ENCODE measurements around the gene ATXN10.

Gene ATXN10

DNA sequence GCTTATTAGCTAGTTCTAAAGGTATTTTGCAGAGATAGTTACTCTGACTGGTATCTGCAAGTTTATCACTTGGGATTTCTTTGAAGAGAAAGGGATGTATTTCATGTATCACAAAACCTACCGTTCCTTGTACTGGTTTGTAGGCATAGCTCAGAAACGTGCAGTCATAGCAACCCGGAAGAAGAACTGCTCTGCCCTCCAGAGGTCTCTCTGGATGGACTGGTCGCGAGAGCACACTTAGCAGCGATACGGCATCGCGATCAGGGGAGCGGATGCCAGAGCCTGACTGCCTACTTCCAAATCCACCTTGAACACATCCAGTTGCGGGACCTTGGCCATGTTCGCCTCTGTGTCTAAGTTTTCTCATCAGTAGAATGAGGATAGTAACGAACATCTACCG is 162.0 kb downstream of the ATXN10 start:
- H3K4me1 ChIP-seq (ENCODE audit: control insufficient read depth in 1 of 2, insufficient read depth in 2 of 2, low read length in 2 of 2), result no peaks in the 10 kb centered on the region
- H3K9me3 ChIP-seq (ENCODE audit: control insufficient read depth in 1 of 2, low read length in 2 of 2), result no peaks in the 10 kb centered on the region
- no peak overlapping the region for H3K27ac ChIP-seq (ENCODE audit: low read length)
- no peak overlapping the region for H3K4me3 ChIP-seq (ENCODE audit: low read depth in 1 of 2, low read length in 2 of 2)
- peaks cover 0 to 12% of the 10 kb centered on the region in 2 donors for H3K36me3 ChIP-seq (ENCODE audit: control insufficient read depth in 1 of 2, insufficient read depth in 2 of 2, low read length in 2 of 2)
- no peaks in the 10 kb centered on the region for H3K27me3 ChIP-seq (ENCODE audit: low read depth, low read length)

DNA sequence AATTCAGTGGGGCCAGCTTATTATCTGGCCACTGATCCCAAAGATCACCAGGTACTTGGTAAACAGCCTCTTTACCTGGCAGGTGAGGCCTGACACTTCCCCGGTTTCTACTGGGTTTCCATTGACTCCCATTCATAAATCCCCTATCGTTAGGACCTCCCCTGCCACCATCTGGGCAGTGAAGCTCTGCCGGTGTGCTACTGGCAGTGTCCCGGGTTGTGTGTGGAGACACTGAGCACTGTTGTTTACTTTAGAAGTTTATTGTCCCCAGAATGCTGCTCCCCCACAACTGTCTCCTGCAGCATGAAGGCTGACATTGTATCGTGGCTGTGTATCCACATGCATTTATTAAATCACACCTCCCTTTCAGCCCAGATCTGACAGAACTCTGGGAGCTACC is 162.6 kb downstream of the ATXN10 start:
- H3K27ac ChIP-seq (ENCODE audit: low read length), result no peak overlapping the region
- H3K4me1 ChIP-seq (ENCODE audit: control insufficient read depth in 1 of 2, insufficient read depth in 2 of 2, low read length in 2 of 2), result no peaks in the 10 kb centered on the region
- no peaks in the 10 kb centered on the region for H3K9me3 ChIP-seq (ENCODE audit: control insufficient read depth in 1 of 2, low read length in 2 of 2)
- no peaks in the 10 kb centered on the region for H3K27me3 ChIP-seq (ENCODE audit: low read depth, low read length)
- no peak overlapping the region for H3K4me3 ChIP-seq (ENCODE audit: low read depth in 1 of 2, low read length in 2 of 2)
- peaks cover 0 to 12% of the 10 kb centered on the region in 2 donors for H3K36me3 ChIP-seq (ENCODE audit: control insufficient read depth in 1 of 2, insufficient read depth in 2 of 2, low read length in 2 of 2)

DNA sequence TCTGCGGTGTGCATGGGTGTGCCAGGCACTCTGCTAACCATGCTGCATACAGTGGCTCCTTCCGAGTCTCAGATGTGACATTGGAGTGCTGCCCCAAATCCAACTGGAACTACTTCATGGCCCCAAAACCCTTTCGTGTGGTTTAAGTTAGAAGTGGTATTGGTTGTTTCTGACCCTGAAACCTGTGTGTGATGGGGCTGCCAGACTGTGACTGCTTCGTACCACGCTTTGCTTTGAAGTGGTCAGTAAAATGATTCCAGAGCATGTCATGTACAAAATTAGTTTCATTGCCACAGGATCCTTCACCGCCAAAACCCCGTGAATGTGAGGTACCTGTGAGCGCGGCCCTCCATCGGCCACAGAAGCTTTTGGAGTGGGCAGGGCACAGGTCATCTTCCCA is 163.2 kb downstream of the ATXN10 start:
- Histone ChIP-seq H3K27ac (ENCODE audit: low read length) (no peak overlapping the region), H3K36me3 (ENCODE audit: control insufficient read depth in 1 of 2, insufficient read depth in 2 of 2, low read length in 2 of 2) (peaks cover 0 to 15% of the 10 kb centered on the region in 2 donors)

DNA sequence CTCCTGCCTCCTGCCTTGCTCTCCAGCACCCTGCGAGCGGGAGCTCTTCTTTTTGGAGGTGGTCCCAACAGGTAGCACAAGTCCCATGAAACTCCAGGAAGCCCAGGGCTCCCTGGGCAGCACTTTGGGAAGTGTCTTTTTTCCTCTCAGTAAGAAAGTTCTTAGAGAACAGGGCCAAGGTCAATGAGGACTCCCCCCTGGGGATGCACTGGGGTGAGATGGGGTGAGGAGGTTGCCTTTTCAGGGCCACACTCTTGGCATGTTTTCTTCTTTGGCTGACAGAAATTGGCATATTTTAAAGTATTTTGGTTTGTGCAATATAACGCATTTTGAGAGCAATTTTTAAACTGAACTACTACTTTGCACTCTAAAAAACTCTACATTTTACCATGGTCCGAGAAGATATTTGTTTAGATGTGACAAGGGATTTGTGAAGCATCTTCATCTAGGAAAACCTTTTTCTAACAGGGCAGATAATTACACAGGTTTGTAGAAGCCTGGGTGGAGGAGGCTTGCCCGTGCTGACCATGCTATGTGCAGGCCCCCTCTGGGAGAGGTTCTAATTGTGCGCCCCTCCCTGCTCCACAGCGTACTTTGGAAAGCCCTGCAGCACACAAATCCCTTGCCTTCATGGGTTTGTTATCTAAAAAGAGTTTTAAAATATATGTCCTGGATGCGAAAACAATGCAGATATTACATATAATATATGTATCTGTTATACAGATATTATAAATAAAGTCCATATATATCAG is 165.0 kb downstream of the ATXN10 start:
- Histone ChIP-seq H3K27ac (ENCODE audit: low read length) (no peak overlapping the region), H3K27me3 (ENCODE audit: low read depth, low read length) (no peaks in the 10 kb centered on the region), H3K9me3 (ENCODE audit: control insufficient read depth in 1 of 2, low read length in 2 of 2) (no peaks in the 10 kb centered on the region), H3K4me3 (ENCODE audit: low read depth in 1 of 2, low read length in 2 of 2) (no peak overlapping the region), H3K36me3 (ENCODE audit: control insufficient read depth in 1 of 2, insufficient read depth in 2 of 2, low read length in 2 of 2) (peaks cover 0 to 16% of the 10 kb centered on the region in 2 donors), H3K4me1 (ENCODE audit: control insufficient read depth in 1 of 2, insufficient read depth in 2 of 2, low read length in 2 of 2) (no peaks in the 10 kb centered on the region)

More for the DNA sequence above, 163.2 kb downstream of the ATXN10 start:
- H3K4me1 ChIP-seq (ENCODE audit: control insufficient read depth in 1 of 2, insufficient read depth in 2 of 2, low read length in 2 of 2), result no peaks in the 10 kb centered on the region
- H3K27me3 ChIP-seq (ENCODE audit: low read depth, low read length), result no peaks in the 10 kb centered on the region
- no peaks in the 10 kb centered on the region for H3K9me3 ChIP-seq (ENCODE audit: control insufficient read depth in 1 of 2, low read length in 2 of 2)
- H3K4me3 ChIP-seq (ENCODE audit: low read depth in 1 of 2, low read length in 2 of 2), result no peak overlapping the region

DNA sequence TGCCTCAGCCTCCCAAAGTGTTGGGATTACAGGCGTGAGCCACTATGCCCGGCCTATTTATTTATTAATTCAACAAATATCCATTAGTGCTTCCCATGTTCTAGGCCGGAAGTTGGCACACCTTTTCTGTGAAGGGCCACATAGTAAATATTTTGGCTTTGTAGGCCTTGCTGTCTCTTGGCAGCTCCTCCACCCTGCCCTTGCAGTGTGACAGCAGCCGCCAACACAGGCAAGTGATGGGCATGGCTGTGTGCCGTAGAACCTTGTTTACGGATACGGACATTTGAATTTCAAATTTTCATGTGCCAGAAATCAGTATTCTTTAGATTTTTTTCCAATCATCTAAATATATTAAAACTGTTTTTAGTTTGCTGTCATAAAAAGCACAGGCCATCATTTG is 165.9 kb downstream of the ATXN10 start:
- Histone ChIP-seq H3K4me3 (ENCODE audit: low read depth in 1 of 2, low read length in 2 of 2) (no peak overlapping the region), H3K27ac (ENCODE audit: low read length) (no peak overlapping the region), H3K36me3 (ENCODE audit: control insufficient read depth in 1 of 2, insufficient read depth in 2 of 2, low read length in 2 of 2) (peaks cover 0 to 16% of the 10 kb centered on the region in 2 donors), H3K9me3 (ENCODE audit: control insufficient read depth in 1 of 2, low read length in 2 of 2) (no peaks in the 10 kb centered on the region), H3K4me1 (ENCODE audit: control insufficient read depth in 1 of 2, insufficient read depth in 2 of 2, low read length in 2 of 2) (no peaks in the 10 kb centered on the region), H3K27me3 (ENCODE audit: low read depth, low read length) (no peaks in the 10 kb centered on the region)

DNA sequence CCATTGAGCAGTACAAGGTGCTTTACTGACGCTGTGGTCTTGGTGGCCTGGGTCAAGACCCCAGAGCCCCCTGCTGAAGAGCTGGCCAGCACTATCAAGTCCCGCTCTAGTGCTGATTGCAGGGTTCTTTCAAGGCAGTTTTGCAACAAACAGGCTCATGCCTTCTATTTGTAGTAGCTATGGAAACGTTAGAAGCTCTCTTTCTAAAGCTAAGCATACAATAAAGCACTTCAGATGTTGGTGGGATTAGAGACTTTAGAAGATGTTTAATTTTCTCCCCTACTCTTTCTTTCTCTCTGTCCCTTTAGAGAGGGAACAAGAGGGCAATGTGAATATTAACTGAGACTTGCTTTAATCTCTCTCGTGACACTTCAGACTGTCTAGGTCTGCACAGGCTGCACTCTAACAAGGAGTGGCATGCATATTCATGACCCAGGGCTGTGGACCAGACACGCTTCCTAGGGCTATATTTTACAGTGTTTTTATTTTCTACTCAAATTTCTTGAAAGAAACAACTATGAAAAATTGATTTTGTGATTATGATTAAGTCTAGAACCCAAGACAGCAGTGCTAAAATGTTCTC is 166.8 kb downstream of the ATXN10 start:
- no peaks in the 10 kb centered on the region for H3K27me3 ChIP-seq (ENCODE audit: low read depth, low read length)
- H3K4me1 ChIP-seq (ENCODE audit: control insufficient read depth in 1 of 2, insufficient read depth in 2 of 2, low read length in 2 of 2), result no peaks in the 10 kb centered on the region
- H3K27ac ChIP-seq (ENCODE audit: low read length), result no peak overlapping the region
- no peak overlapping the region for H3K4me3 ChIP-seq (ENCODE audit: low read depth in 1 of 2, low read length in 2 of 2)
- H3K36me3 ChIP-seq (ENCODE audit: control insufficient read depth in 1 of 2, insufficient read depth in 2 of 2, low read length in 2 of 2), result peaks cover 0 to 15% of the 10 kb centered on the region in 2 donors
- no peaks in the 10 kb centered on the region for H3K9me3 ChIP-seq (ENCODE audit: control insufficient read depth in 1 of 2, low read length in 2 of 2)

DNA sequence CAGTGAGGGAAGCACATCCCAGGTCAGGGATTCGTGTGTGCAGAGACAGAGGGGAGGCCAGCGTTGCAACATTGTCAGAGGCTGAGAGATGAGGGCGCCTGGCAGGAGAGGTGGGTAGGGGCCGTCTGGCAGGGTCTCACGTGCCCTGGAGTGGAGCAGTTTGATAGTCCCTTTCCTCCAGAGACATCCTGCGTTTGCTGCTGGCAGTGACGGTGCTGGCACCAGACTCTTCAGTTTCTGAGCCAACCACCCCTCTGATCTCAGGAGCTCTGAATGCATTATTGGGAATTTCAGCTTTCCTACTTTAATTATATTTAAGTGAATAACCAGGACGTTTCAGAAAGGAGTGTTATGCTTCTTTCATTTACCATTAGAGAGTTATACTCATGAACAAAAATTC is 168.8 kb downstream of the ATXN10 start:
- no peak overlapping the region for H3K4me3 ChIP-seq (ENCODE audit: low read depth in 1 of 2, low read length in 2 of 2)
- H3K27ac ChIP-seq (ENCODE audit: low read length), result no peak overlapping the region
- H3K9me3 ChIP-seq (ENCODE audit: control insufficient read depth in 1 of 2, low read length in 2 of 2), result no peaks in the 10 kb centered on the region
- no peaks in the 10 kb centered on the region for H3K4me1 ChIP-seq (ENCODE audit: control insufficient read depth in 1 of 2, insufficient read depth in 2 of 2, low read length in 2 of 2)
- H3K27me3 ChIP-seq (ENCODE audit: low read depth, low read length), result no peaks in the 10 kb centered on the region
- H3K36me3 ChIP-seq (ENCODE audit: control insufficient read depth in 1 of 2, insufficient read depth in 2 of 2, low read length in 2 of 2), result peaks cover 7 to 22% of the 10 kb centered on the region in 2 donors

DNA sequence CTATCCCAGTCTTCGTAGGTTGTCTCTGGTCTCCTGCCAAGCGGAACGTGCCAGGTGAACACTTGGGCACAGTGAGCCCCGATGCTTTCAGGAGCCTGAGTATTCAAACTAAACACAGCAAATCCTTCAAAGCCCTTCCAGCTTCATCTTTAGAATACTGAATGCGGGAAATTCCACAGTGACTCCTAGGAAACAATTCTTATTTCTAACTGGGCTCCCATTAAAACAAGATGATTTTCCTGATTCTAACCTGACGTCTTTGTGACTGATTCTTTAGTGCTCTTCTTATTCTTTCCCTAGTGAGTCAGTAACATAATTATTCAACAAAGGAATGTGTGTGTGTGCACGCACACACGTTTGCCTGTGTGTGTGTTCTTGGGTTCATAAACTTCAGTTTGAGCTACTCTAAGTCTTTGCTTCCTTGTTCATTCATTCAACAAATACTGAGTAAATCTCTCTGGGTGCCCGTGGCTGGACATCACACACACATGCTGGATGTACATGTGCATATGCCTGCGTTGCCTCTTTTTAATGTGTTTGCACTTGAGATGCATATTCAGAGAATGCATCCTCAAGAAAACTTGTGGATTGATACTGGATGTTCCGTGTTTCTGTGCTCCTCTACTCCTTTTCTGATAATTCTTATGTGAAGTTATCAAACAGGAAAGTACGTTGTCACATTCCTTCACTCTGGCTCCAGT is 170.8 kb downstream of the ATXN10 start:
- Histone ChIP-seq H3K4me1 (ENCODE audit: control insufficient read depth in 1 of 2, insufficient read depth in 2 of 2, low read length in 2 of 2) (no peaks in the 10 kb centered on the region), H3K27ac (ENCODE audit: low read length) (no peak overlapping the region), H3K4me3 (ENCODE audit: low read depth in 1 of 2, low read length in 2 of 2) (no peak overlapping the region), H3K27me3 (ENCODE audit: low read depth, low read length) (no peaks in the 10 kb centered on the region), H3K9me3 (ENCODE audit: control insufficient read depth in 1 of 2, low read length in 2 of 2) (no peaks in the 10 kb centered on the region), H3K36me3 (ENCODE audit: control insufficient read depth in 1 of 2, insufficient read depth in 2 of 2, low read length in 2 of 2) (peaks cover 7 to 23% of the 10 kb centered on the region in 2 donors)

DNA sequence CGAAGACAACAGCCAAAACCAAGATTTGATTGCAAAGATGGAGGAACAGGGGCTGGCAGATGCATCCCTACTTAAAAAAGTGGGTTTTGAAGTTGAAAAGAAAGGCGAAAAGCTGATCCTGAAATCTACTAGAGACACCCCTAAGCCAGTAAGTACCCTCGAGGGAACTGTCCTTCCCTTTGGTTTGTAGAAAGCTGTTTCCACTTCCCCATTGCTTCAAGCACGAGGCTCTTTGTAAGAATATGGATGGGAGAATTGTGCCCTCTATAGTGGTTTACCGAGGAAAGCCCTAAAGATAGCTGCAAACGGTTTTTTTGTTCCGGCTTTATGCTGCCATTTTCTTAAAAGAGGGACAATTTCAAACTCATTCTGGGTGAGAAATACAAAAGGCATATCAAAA is 171.4 kb downstream of the ATXN10 start:
- no peaks in the 10 kb centered on the region for H3K27me3 ChIP-seq (ENCODE audit: low read depth, low read length)
- H3K36me3 ChIP-seq (ENCODE audit: control insufficient read depth in 1 of 2, insufficient read depth in 2 of 2, low read length in 2 of 2), result peaks cover 7 to 26% of the 10 kb centered on the region in 2 donors
- H3K4me1 ChIP-seq (ENCODE audit: control insufficient read depth in 1 of 2, insufficient read depth in 2 of 2, low read length in 2 of 2), result no peaks in the 10 kb centered on the region
- no peak overlapping the region for H3K4me3 ChIP-seq (ENCODE audit: low read depth in 1 of 2, low read length in 2 of 2)
- H3K9me3 ChIP-seq (ENCODE audit: control insufficient read depth in 1 of 2, low read length in 2 of 2), result no peaks in the 10 kb centered on the region
- H3K27ac ChIP-seq (ENCODE audit: low read length), result no peak overlapping the region

DNA sequence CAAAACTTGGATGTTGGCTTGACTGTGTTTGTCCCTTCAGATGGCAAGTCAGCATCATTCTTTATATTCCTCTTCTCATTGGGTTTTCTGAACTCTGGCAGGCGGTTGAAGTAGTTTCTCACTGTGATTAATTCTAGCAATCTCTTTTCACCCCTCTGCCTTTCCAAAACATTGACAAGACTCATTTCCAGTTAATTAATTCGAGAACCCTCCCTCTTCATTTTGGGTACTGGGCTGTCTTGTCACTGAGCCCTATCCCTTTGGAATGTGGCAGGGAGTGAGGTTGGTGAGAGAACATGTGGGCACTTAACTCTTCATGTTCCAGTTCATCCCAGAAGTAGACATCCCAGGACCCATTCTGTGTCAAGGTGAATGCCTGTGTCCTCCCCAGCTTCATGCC is 172.4 kb downstream of the ATXN10 start:
- Histone ChIP-seq H3K27me3 (ENCODE audit: low read depth, low read length) (no peaks in the 10 kb centered on the region), H3K4me1 (ENCODE audit: control insufficient read depth in 1 of 2, insufficient read depth in 2 of 2, low read length in 2 of 2) (no peaks in the 10 kb centered on the region), H3K4me3 (ENCODE audit: low read depth in 1 of 2, low read length in 2 of 2) (no peak overlapping the region), H3K27ac (ENCODE audit: low read length) (no peak overlapping the region), H3K36me3 (ENCODE audit: control insufficient read depth in 1 of 2, insufficient read depth in 2 of 2, low read length in 2 of 2) (peaks cover 7 to 32% of the 10 kb centered on the region in 2 donors), H3K9me3 (ENCODE audit: control insufficient read depth in 1 of 2, low read length in 2 of 2) (no peaks in the 10 kb centered on the region)

DNA sequence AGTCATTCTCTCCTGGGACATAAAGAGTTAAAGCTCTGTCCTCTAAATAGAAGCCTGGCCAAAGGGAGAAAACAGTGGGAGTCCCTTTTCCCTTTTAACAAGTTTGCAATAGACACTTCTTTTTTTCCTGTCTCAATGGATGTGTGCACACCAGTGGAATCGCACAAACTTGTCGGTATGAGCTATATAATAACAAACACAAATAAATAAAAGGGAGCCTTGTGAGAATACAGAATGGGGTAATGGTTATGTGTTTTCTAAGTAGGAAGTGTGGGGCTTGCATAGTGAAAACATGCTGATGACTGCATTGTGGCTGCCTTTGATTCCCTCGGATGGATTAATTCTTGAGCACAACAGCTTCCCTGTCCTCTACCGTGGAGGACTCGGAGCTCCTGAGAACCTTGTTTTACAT is 173.4 kb downstream of the ATXN10 start:
- Histone ChIP-seq H3K27ac (ENCODE audit: low read length) (no peak overlapping the region), H3K36me3 (ENCODE audit: control insufficient read depth in 1 of 2, insufficient read depth in 2 of 2, low read length in 2 of 2) (peaks cover 7 to 30% of the 10 kb centered on the region in 2 donors), H3K27me3 (ENCODE audit: low read depth, low read length) (no peaks in the 10 kb centered on the region), H3K9me3 (ENCODE audit: control insufficient read depth in 1 of 2, low read length in 2 of 2) (no peaks in the 10 kb centered on the region), H3K4me1 (ENCODE audit: control insufficient read depth in 1 of 2, insufficient read depth in 2 of 2, low read length in 2 of 2) (no peaks in the 10 kb centered on the region), H3K4me3 (ENCODE audit: low read depth in 1 of 2, low read length in 2 of 2) (no peak overlapping the region)

Data from muscle layer of duodenum (tissue), 2 donors.